SK-N-MC (cell line): ENCODE data around the gene ATE1.

Experiments
- EZH2 ChIP-seq: fragments of 200-600 bp; sonication (generic); IDR thresholded peaks from one replicate; pipeline ENCODE4 v1.6.1; 2017; ENCODE audit warnings: antibody characterized with exemption
- POLR2AphosphoS5 ChIP-seq: IDR thresholded peaks from 2 replicates; pipeline ENCODE4 v1.6.1; 2012; ENCODE audit warnings: mild to moderate bottlenecking, low read depth, low read length, borderline replicate concordance

GRCh38 chr10:121788115-121788514, 139.7 kb downstream of the ATE1 start:
- TF ChIP-seq EZH2 (no peak), POLR2AphosphoS5 (no peak)
